H1 (cell line): Measurements from ENCODE around the gene MDFIC2. TPM values are rescaled to one million over a fixed set of nuclear protein-coding genes. Genes with fewer than 3 reads are reported as not detected.

Source experiments
- CTCF ChIA-PET: fragments of 300-600 bp; sonication (Branson Sonifier 250); formaldehyde crosslinking; loops from one replicate; lab custom pipeline; 2021; ENCODE audit not compliant: partially characterized antibody; lab: Charles Lee
- POLR2A ChIA-PET: fragments of 300-600 bp; sonication (Branson Sonifier 250); formaldehyde crosslinking; loops from one replicate; lab custom pipeline; 2021; ENCODE audit warnings: inconsistent platforms; ENCODE audit not compliant: partially characterized antibody; lab: Charles Lee
- DNase-seq, 2 experiments: peaks; one replicate each; pipeline versions ENCODE4 v3.0.0 to v3.0.0-alpha.2; 2010 to 2022; ENCODE audit warnings: low spot score in 2 of 2, low read depth in 1 of 2, mixed read lengths in 1 of 2
- FAIRE-seq: peaks from 2 replicates; lab custom pipeline; 2011; peaks lifted over from hg19 to GRCh38; lab: Jason Lieb, UNC
- H2AFZ ChIP-seq: 2 replicates; pipeline ENCODE4 v1.8.1; 2012; ENCODE audit warnings: low read length, inconsistent platforms
- H2AK5ac ChIP-seq: 2 replicates; pipeline ENCODE4 v1.6.1; 2013; ENCODE audit warnings: low read depth, low read length
- H2BK120ac ChIP-seq: replicated peaks from 2 replicates; pipeline ENCODE3; 2013; ENCODE audit warnings: low read depth, low read length, inconsistent platforms
- H2BK12ac ChIP-seq: 2 replicates; pipeline ENCODE4 v1.6.1; 2013; ENCODE audit warnings: low read depth, low read length
- H2BK15ac ChIP-seq: 2 replicates; pipeline ENCODE4 v1.6.1; 2013; ENCODE audit warnings: low read length
- H2BK20ac ChIP-seq: 2 replicates; pipeline ENCODE4 v1.6.1; 2013; ENCODE audit warnings: low read length
- H2BK5ac ChIP-seq: 2 replicates; pipeline ENCODE4 v1.6.1; 2013; ENCODE audit warnings: low read depth, low read length
- H3K14ac ChIP-seq: 2 replicates; pipeline ENCODE4 v1.6.1; 2013; ENCODE audit warnings: inconsistent platforms; ENCODE audit not compliant: insufficient read length
- H3K18ac ChIP-seq: 2 replicates; pipeline ENCODE4 v1.6.1; 2013; ENCODE audit warnings: low read length; ENCODE audit errors: extremely low read depth
- H3K23ac ChIP-seq: 2 replicates; pipeline ENCODE4 v1.6.1; 2013; ENCODE audit warnings: inconsistent platforms; ENCODE audit not compliant: insufficient read length
- H3K23me2 ChIP-seq: 2 replicates; pipeline ENCODE4 v1.6.1; 2013; ENCODE audit warnings: low read depth, low read length
- H3K27ac ChIP-seq: 2 replicates; pipeline ENCODE4 v1.6.1; 2011; ENCODE audit warnings: low read depth, low read length, inconsistent platforms
- H3K27me3 ChIP-seq, 4 experiments: replicated peaks in 1 of 4; 1 replicate in 1 of 4; 2 replicates in 3 of 4; pipeline versions ENCODE4 v1.6.1 to v1.8.1; 2011 to 2013; ENCODE audit warnings: low read length in 3 of 4, mild to moderate bottlenecking in 3 of 4, inconsistent platforms in 2 of 4, mixed read lengths in 2 of 4, moderate library complexity in 1 of 4; ENCODE audit not compliant: control insufficient read depth in 3 of 4, insufficient read depth in 3 of 4; ENCODE audit errors: extremely low read depth in 1 of 4
- H3K36me3 ChIP-seq, 4 experiments: 2 replicates each; pipeline versions ENCODE4 v1.6.1 to v1.8.1; 2011 to 2013; ENCODE audit warnings: mild to moderate bottlenecking in 4 of 4, low read length in 3 of 4, moderate library complexity in 2 of 4, control low read depth in 1 of 4, inconsistent platforms in 1 of 4; ENCODE audit not compliant: insufficient read depth in 4 of 4, control insufficient read depth in 2 of 4
- H3K4ac ChIP-seq: replicated peaks from 2 replicates; pipeline ENCODE3; 2013; ENCODE audit warnings: low read length, low read depth, mixed read lengths, inconsistent platforms; ENCODE audit not compliant: insufficient read length
- H3K4me1 ChIP-seq, 4 experiments: replicated peaks in 1 of 4; 1 replicate in 1 of 4; 2 replicates in 3 of 4; pipeline versions ENCODE4 v1.6.1 to v1.8.1; 2011 to 2013; ENCODE audit warnings: low read length in 3 of 4, inconsistent platforms in 2 of 4, mixed read lengths in 1 of 4; ENCODE audit not compliant: insufficient read depth in 4 of 4, control insufficient read depth in 3 of 4
- H3K4me2 ChIP-seq, 2 experiments: 2 replicates each; pipeline versions ENCODE4 v1.6.1 to v1.8.1; 2011 to 2013; ENCODE audit warnings: low read depth in 2 of 2, low read length in 2 of 2, control low read depth in 1 of 2, inconsistent platforms in 1 of 2, mild to moderate bottlenecking in 1 of 2; ENCODE audit not compliant: insufficient read depth in 1 of 2
- H3K4me3 ChIP-seq, 4 experiments: fragments of 200-600, 300-600 bp in 1 of 4; sonication (generic), shearing (Covaris generic), sonication (Bioruptor Twin) in 1 of 4; 2 replicates each; pipeline versions ENCODE4 v1.5.1 to v1.8.1; 2011 to 2016; ENCODE audit warnings: low read length in 4 of 4, low read depth in 3 of 4, control low read depth in 2 of 4, inconsistent platforms in 2 of 4, mild to moderate bottlenecking in 2 of 4, mixed read lengths in 1 of 4, moderate library complexity in 1 of 4; ENCODE audit not compliant: insufficient read depth in 2 of 4; ENCODE audit errors: extremely low read depth in 1 of 4
- H3K56ac ChIP-seq: replicated peaks from 2 replicates; pipeline ENCODE3; 2013; ENCODE audit warnings: low read depth, mild to moderate bottlenecking, mixed read lengths, low read length, inconsistent platforms; ENCODE audit not compliant: insufficient read length
- H3K79me1 ChIP-seq: 2 replicates; pipeline ENCODE4 v1.6.1; 2013; ENCODE audit warnings: low read depth, low read length, control low read depth
- H3K79me2 ChIP-seq, 2 experiments: 2 replicates each; pipeline versions ENCODE4 v1.6.1 to v1.8.1; 2012 to 2013; ENCODE audit warnings: low read length in 2 of 2, mild to moderate bottlenecking in 2 of 2, inconsistent platforms in 1 of 2; ENCODE audit not compliant: insufficient read depth in 2 of 2, control insufficient read depth in 1 of 2
- H3K9ac ChIP-seq, 4 experiments: replicated peaks in 1 of 4; 1 replicate in 1 of 4; 2 replicates in 3 of 4; pipeline versions ENCODE4 v1.6.1 to v1.8.1; 2011 to 2013; ENCODE audit warnings: low read depth in 3 of 4, low read length in 3 of 4, control low read depth in 2 of 4, mild to moderate bottlenecking in 2 of 4, moderate library complexity in 2 of 4, inconsistent platforms in 1 of 4; ENCODE audit errors: extremely low read depth in 1 of 4
- H3K9me3 ChIP-seq, 2 experiments: 2 replicates each; pipeline versions ENCODE4 v1.6.1 to v1.8.1; 2012 to 2013; ENCODE audit warnings: mild to moderate bottlenecking in 2 of 2, moderate library complexity in 2 of 2, control low read depth in 1 of 2, inconsistent platforms in 1 of 2, low read depth in 1 of 2, low read length in 1 of 2, mixed read lengths in 1 of 2; ENCODE audit not compliant: insufficient read depth in 2 of 2
- H4K20me1 ChIP-seq, 2 experiments: replicated peaks in 1 of 2; 2 replicates each; pipeline versions ENCODE3 to v1.8.1; 2011 to 2013; ENCODE audit warnings: inconsistent platforms in 2 of 2, low read length in 2 of 2, mild to moderate bottlenecking in 1 of 2; ENCODE audit not compliant: insufficient read depth in 2 of 2, control insufficient read depth in 1 of 2
- H4K5ac ChIP-seq: 2 replicates; pipeline ENCODE4 v1.6.1; 2013; ENCODE audit warnings: low read length, low read depth, mixed read lengths, inconsistent platforms; ENCODE audit not compliant: insufficient read length
- H4K8ac ChIP-seq: 2 replicates; pipeline ENCODE4 v1.8.0; 2013; ENCODE audit warnings: mild to moderate bottlenecking, moderate library complexity, low read length, inconsistent platforms; ENCODE audit not compliant: insufficient read depth; ENCODE audit errors: extremely low read depth
- H4K91ac ChIP-seq: replicated peaks from 2 replicates; pipeline ENCODE3; 2013; ENCODE audit warnings: low read length, mixed read lengths, inconsistent platforms; ENCODE audit not compliant: insufficient read length
- ATF3 ChIP-seq: IDR thresholded peaks from 2 replicates; pipeline ENCODE4 v1.6.1; 2011; ENCODE audit warnings: low read depth, mild to moderate bottlenecking, low read length; ENCODE audit not compliant: insufficient read depth
- BACH1 ChIP-seq: IDR thresholded peaks from 2 replicates; pipeline ENCODE4 v1.6.1; 2012; ENCODE audit warnings: low read length, improper control_type of control experiment
- CBX8 ChIP-seq: fragments of 300-800, 300-1000 bp; sonication (generic); IDR thresholded peaks from 2 replicates; pipeline ENCODE4 v1.7.1; 2016; ENCODE audit warnings: low read depth, low read length, borderline replicate concordance
- CHD1 ChIP-seq: IDR thresholded peaks from 2 replicates; pipeline ENCODE4 v1.6.1; 2012; ENCODE audit warnings: low read depth, low read length, improper control_type of control experiment
- EP300 ChIP-seq, 2 experiments: IDR thresholded peaks; 1 replicate in 1 of 2; 2 replicates in 1 of 2; pipeline ENCODE4 v1.6.1; 2011 to 2012; ENCODE audit warnings: low read depth in 2 of 2, low read length in 2 of 2, mild to moderate bottlenecking in 2 of 2, borderline replicate concordance in 1 of 2, inconsistent platforms in 1 of 2, moderate library complexity in 1 of 2
- PHF8 ChIP-seq: fragments of 200-600 bp; sonication (generic); conservative IDR thresholded peaks from 2 replicates; pipeline ENCODE4 v1.7.1; 2012; ENCODE audit warnings: low read depth, mild to moderate bottlenecking, inconsistent platforms, low read length, moderate library complexity
- RAD21 ChIP-seq, 2 experiments: IDR thresholded peaks in 1 of 2; conservative IDR thresholded peaks in 1 of 2; 2 replicates each; pipeline ENCODE4 v1.6.1; 2011; ENCODE audit warnings: low read depth in 2 of 2, low read length in 2 of 2, improper control_type of control experiment in 1 of 2, inconsistent platforms in 1 of 2, mild to moderate bottlenecking in 1 of 2, moderate library complexity in 1 of 2
- RFX5 ChIP-seq: IDR thresholded peaks from 2 replicates; pipeline ENCODE4 v1.6.1; 2011; ENCODE audit warnings: low read depth, low read length, improper control_type of control experiment, borderline replicate concordance
- SIN3A ChIP-seq, 2 experiments: IDR thresholded peaks in 1 of 2; conservative IDR thresholded peaks in 1 of 2; 2 replicates each; pipeline ENCODE4 v1.6.1; 2011 to 2012; ENCODE audit warnings: low read length in 2 of 2, improper control_type of control experiment in 1 of 2, low read depth in 1 of 2, mild to moderate bottlenecking in 1 of 2
- SIRT6 ChIP-seq: IDR thresholded peaks from one replicate; pipeline ENCODE4 v1.7.1; 2012; ENCODE audit warnings: low read length, inconsistent platforms
- SP1 ChIP-seq: IDR thresholded peaks from 2 replicates; pipeline ENCODE4 v1.6.1; 2011; ENCODE audit warnings: low read depth, low read length
- SP2 ChIP-seq: IDR thresholded peaks from 2 replicates; pipeline ENCODE4 v1.6.1; 2012; ENCODE audit warnings: mild to moderate bottlenecking, low read length, inconsistent platforms
- TAF1 ChIP-seq: IDR thresholded peaks from 2 replicates; pipeline ENCODE4 v1.6.1; 2011; ENCODE audit warnings: mild to moderate bottlenecking, low read depth, low read length
- WGBS, 2 experiments: shearing (Covaris generic) in 1 of 2; methylation state at CpG; one replicate each; pipeline versions ENCODE4 v1.1.6 to v1.1.7; 2013 to 2015; ENCODE audit warnings: low lambda C conversion rate in 2 of 2, mixed read lengths in 2 of 2, inconsistent platforms in 1 of 2, low coverage in 1 of 2, missing lambda C conversion rate in 1 of 2; ENCODE audit not compliant: insufficient replicate concordance in 2 of 2, insufficient coverage in 1 of 2, insufficient read length in 1 of 2; ENCODE audit errors: extremely low coverage in 1 of 2, missing lambda C conversion rate in 1 of 2; 5-methylcytosine and 5-hydroxymethylcytosine counted together
- polyA plus RNA-seq, 7 experiments: library from polyadenylated mRNA; depleted of rRNA in 3 of 7; stranded (reverse) in 5 of 7; unstranded in 2 of 7; fragments of >200 nt in 5 of 7; fragments of 200-250 nt in 2 of 7; gene quantifications; 1 replicate in 5 of 7; 2 replicates in 1 of 7; 4 replicates in 1 of 7; pipeline versions ENCODE4 v1.2.1 to v1.2.3, GENCODE V29; 2011 to 2013; ENCODE audit warnings: missing spikeins in 2 of 7, mixed read lengths in 2 of 7
- total RNA-seq: library from RNA; stranded (reverse); fragmentation: NEBNext Ultra II Directional; extraction: Animal tissue kit (Norgen Biotek cat#: 25700); gene quantifications from 2 replicates; pipeline ENCODE4 v1.2.1, GENCODE V29; 2021
- TF ChIP-seq, protein P1 (sequence below): IDR thresholded peaks from 2 replicates; pipeline ENCODE4 v1.6.1; 2012; ENCODE audit warnings: inconsistent platforms

Gene MDFIC2
- total and polyA plus RNA-seq, 2 of the 8 experiments (the other 6 are each of a cell fraction or from before 2014, with no cell fraction given): not detected

- H4K8ac ChIP-seq: no peak overlapping the region
- TF ChIP-seq SP2 (no peak), TAF1 (no peak), CBX8 (no peak), RFX5 (no peak), SIN3A (conservative IDR thresholded peaks at IDR 0.05 in 1 of 2, IDR thresholded peaks at IDR 0.05 in 1 of 2; ENCODE audit: low read depth in 1 of 2, low read length in 2 of 2) (no peak), SP1 (no peak), PHF8 (no peak), BACH1 (no peak), EP300 (IDR thresholded peaks at IDR 0.05; ENCODE audit: borderline replicate concordance in 1 of 2, low read depth in 2 of 2, low read length in 2 of 2) (no peak), RAD21 (IDR thresholded peaks at IDR 0.05 in 1 of 2, conservative IDR thresholded peaks at IDR 0.05 in 1 of 2; ENCODE audit: low read depth in 2 of 2, low read length in 2 of 2) (no peak), ATF3 (no peak), SIRT6 (no peak), CHD1 (no peak)
- TF ChIP-seq, protein P1, sequence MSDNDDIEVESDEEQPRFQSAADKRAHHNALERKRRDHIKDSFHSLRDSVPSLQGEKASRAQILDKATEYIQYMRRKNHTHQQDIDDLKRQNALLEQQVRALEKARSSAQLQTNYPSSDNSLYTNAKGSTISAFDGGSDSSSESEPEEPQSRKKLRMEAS: no peak
These were observed 35.5 kb downstream of the MDFIC2 start for GRCh38 chr3:70276901-70277300.

More at GRCh38 chr3:70276901-70277300, 35.5 kb downstream of the MDFIC2 start:
- Histone ChIP-seq H3K27me3 (no peaks in the 10 kb centered on the region), H3K4ac (no peak overlapping the region), H2BK5ac (no peak overlapping the region), H3K27ac (no peak overlapping the region), H2BK20ac (no peak overlapping the region), H3K79me2 (no peaks in the 10 kb centered on the region), H3K56ac (no peak overlapping the region), H3K9ac (no peak overlapping the region), H3K79me1 (no peaks in the 10 kb centered on the region), H4K91ac (no peak overlapping the region), H2BK120ac (no peak overlapping the region), H3K4me1 (peaks cover 0 to 5% (median 0%) of the 10 kb centered on the region in 4 experiments; a peak in 1 of 7 replicates), H3K23ac (no peak overlapping the region), H3K4me2 (no peak overlapping the region), H3K23me2 (no peaks in the 10 kb centered on the region), H2BK15ac (no peak overlapping the region), H3K36me3 (no peaks in the 10 kb centered on the region), H4K5ac (no peak overlapping the region), H3K18ac (no peak overlapping the region), H2AK5ac (no peak overlapping the region), H4K20me1 (no peaks in the 10 kb centered on the region), H3K9me3 (no peaks in the 10 kb centered on the region), H3K4me3 (no peak overlapping the region), H3K14ac (no peak overlapping the region), H2AFZ (no peak overlapping the region), H2BK12ac (no peak overlapping the region)
- DNase-seq: no peak
- no peak for FAIRE-seq
- ChIA-PET POLR2A (no interaction called here), CTCF (no interaction called here)
- WGBS, 2 experiments: 69% methylated on average over 4 of the region's 4 CpGs; no CpG with 5 or more reads in 1 of the 2 experiments
